HepG2 (cell line): ENCODE data around the gene TELO2. TPM values are rescaled to one million over a fixed set of nuclear protein-coding genes. Genes with fewer than 3 reads are reported as not detected.

Source experiments
- ATAC-seq: fragments of 200-7000 bp; cut with Tn5 transposase; 3 replicates; pipeline ENCODE4 v1.9.1; 2020; ENCODE audit warnings: mild to moderate bottlenecking, moderate library complexity
- BruUV-seq: library from RNA; stranded (reverse); fragments of 400-500 nt; replicated peaks from 2 replicates; lab custom pipeline; 2021; lab: Mats Ljungman, UMichigan
- CTCF ChIA-PET: fragments of 300-600 bp; formaldehyde crosslinking; extraction: SDS; loops from one replicate; lab custom pipeline; 2021; ENCODE audit warnings: low total read pairs, inconsistent platforms, low intra/inter-chr PET ratio; lab: Yijun Ruan, JAX
- POLR2A ChIA-PET: fragments of 350-600 bp; sonication (Branson Sonifier 250); formaldehyde crosslinking; loops from one replicate; lab custom pipeline; 2020; ENCODE audit warnings: antibody characterized with exemption, inconsistent platforms; lab: Yijun Ruan, JAX
- DNase-seq: peaks from one replicate; pipeline ENCODE4 v3.0.0-alpha.2; 2015; ENCODE audit warnings: low spot score
- FAIRE-seq: peaks from 3 replicates; lab custom pipeline; 2011; peaks lifted over from hg19 to GRCh38; lab: Jason Lieb, UNC
- H2AFZ ChIP-seq: one replicate; pipeline ENCODE4 v1.6.1; 2011; ENCODE audit warnings: low read length, inconsistent platforms
- H3K27ac ChIP-seq: fragments of 300-600 bp; 3 replicates; pipeline ENCODE4 v1.8.0; 2011; ENCODE audit warnings: mixed run types, mild to moderate bottlenecking, mixed read lengths, low read length, inconsistent platforms; ENCODE audit not compliant: insufficient read depth; ENCODE audit errors: extremely low read length
- H3K27me3 ChIP-seq, 2 experiments: fragments of 200-600 bp in 1 of 2; 2 replicates in 1 of 2; 3 replicates in 1 of 2; pipeline versions ENCODE4 v1.6.0 to v1.8.0; 2011; ENCODE audit warnings: low read length in 2 of 2, mild to moderate bottlenecking in 2 of 2, moderate library complexity in 2 of 2, inconsistent platforms in 1 of 2; ENCODE audit not compliant: insufficient read depth in 2 of 2, control insufficient read depth in 1 of 2
- H3K36me3 ChIP-seq, 2 experiments: fragments of 200-600 bp in 1 of 2; replicated peaks in 1 of 2; 2 replicates in 1 of 2; 3 replicates in 1 of 2; pipeline versions ENCODE4 v1.5.1 to v1.8.0; 2011; ENCODE audit warnings: low read length in 2 of 2, inconsistent platforms in 1 of 2; ENCODE audit not compliant: insufficient read depth in 2 of 2, control insufficient read depth in 1 of 2
- H3K4me1 ChIP-seq: 2 replicates; pipeline ENCODE4 v1.5.1; 2012; ENCODE audit warnings: low read length, inconsistent platforms; ENCODE audit not compliant: insufficient read depth
- H3K4me2 ChIP-seq: 2 replicates; pipeline ENCODE4 v1.6.0; 2011; ENCODE audit warnings: low read depth, low read length, inconsistent platforms
- H3K4me3 ChIP-seq, 3 experiments: fragments of 200-600 bp in 1 of 3; sonication (generic), shearing (Covaris generic) in 1 of 3; replicated peaks in 1 of 3; 2 replicates each; pipeline ENCODE4 v1.5.1; 2011 to 2016; ENCODE audit warnings: low read length in 3 of 3, inconsistent platforms in 2 of 3, low read depth in 2 of 3, mild to moderate bottlenecking in 2 of 3, control low read depth in 1 of 3, mixed read lengths in 1 of 3; ENCODE audit not compliant: insufficient read depth in 1 of 3
- H3K79me2 ChIP-seq: one replicate; pipeline ENCODE4 v1.6.1; 2011; ENCODE audit warnings: low read length, inconsistent platforms; ENCODE audit not compliant: insufficient read depth
- H3K9ac ChIP-seq: 2 replicates; pipeline ENCODE4 v1.6.0; 2011; ENCODE audit warnings: mild to moderate bottlenecking, low read depth, low read length, inconsistent platforms; ENCODE audit not compliant: insufficient read depth
- H3K9me3 ChIP-seq: 2 replicates; pipeline ENCODE4 v1.5.1; 2012; ENCODE audit warnings: mild to moderate bottlenecking, low read length
- H4K20me1 ChIP-seq: 2 replicates; pipeline ENCODE4 v1.6.0; 2011; ENCODE audit warnings: inconsistent platforms, mild to moderate bottlenecking, low read length, moderate library complexity; ENCODE audit not compliant: insufficient read depth
- AGO2 ChIP-seq: fragments of 200-400 bp; formaldehyde crosslinking; optimal IDR thresholded peaks from 2 replicates; pipeline ENCODE3; 2017; ENCODE audit warnings: mild to moderate bottlenecking, low read depth, low read length, moderate library complexity
- DNMT3B ChIP-seq: conservative IDR thresholded peaks from 2 replicates; pipeline ENCODE4 v1.6.1; 2016; ENCODE audit warnings: missing biosample characterization, control low read depth
- ZBTB33 ChIP-seq: sonication (generic); formaldehyde crosslinking; IDR thresholded peaks from 2 replicates; pipeline ENCODE4 v1.4.0; 2020; ENCODE audit warnings: missing genetic modification reagents
- WGBS: methylation state at CpG from one replicate; pipeline ENCODE4 v1.1.6; 2017; ENCODE audit warnings: low lambda C conversion rate; 5-methylcytosine and 5-hydroxymethylcytosine counted together
- in situ Hi-C: cut with HindIII; loops from 2 replicates; pipeline ENCODE4 v1.10.0; 2017; ENCODE audit warnings: low pct_unique_long_range_greater_than_20kb; ENCODE audit not compliant: extremely low pct_ligation_motif_present
- intact Hi-C: fragments of 100-400 bp; cut with micrococcal nuclease; formaldehyde crosslinking; loops from one replicate; pipeline ENCODE4 v1.10.0; 2022; ENCODE audit not compliant: unreplicated experiment
- polyA plus RNA-seq, 8 experiments: library from polyadenylated mRNA; depleted of rRNA in 3 of 8; stranded (reverse) in 7 of 8; unstranded in 1 of 8; fragments of >200 nt; fragmentation: Illumina TruSeq in 4 of 8; extraction: Trizol in 4 of 8; gene quantifications; 2 replicates each; pipeline versions ENCODE4 v1.2.1 to v1.2.3, GENCODE V29; 2011 to 2016; ENCODE audit warnings: low read depth in 4 of 8, missing spikeins in 1 of 8, mixed read lengths in 1 of 8; ENCODE audit not compliant: insufficient read depth in 1 of 8
- total RNA-seq, 5 experiments: library from RNA; depleted of rRNA; stranded (reverse); fragments of >200 nt; fragmentation: Illumina TruSeq; extraction: Trizol; gene quantifications; 2 replicates each; pipeline ENCODE4 v1.2.3, GENCODE V29; 2016; ENCODE audit warnings: low read depth in 1 of 5
- TF ChIP-seq, protein P1 (sequence below): sonication (generic); formaldehyde crosslinking; IDR thresholded peaks from 2 replicates; pipeline ENCODE4 v1.8.1; 2022; ENCODE audit warnings: mild to moderate bottlenecking, missing genetic modification reagents

The TELO2 gene
- total and polyA plus RNA-seq, 2 of the 13 experiments (the other 11 are each of a cell fraction or from before 2014, with no cell fraction given): 10.1 to 17.9 TPM

DNA sequence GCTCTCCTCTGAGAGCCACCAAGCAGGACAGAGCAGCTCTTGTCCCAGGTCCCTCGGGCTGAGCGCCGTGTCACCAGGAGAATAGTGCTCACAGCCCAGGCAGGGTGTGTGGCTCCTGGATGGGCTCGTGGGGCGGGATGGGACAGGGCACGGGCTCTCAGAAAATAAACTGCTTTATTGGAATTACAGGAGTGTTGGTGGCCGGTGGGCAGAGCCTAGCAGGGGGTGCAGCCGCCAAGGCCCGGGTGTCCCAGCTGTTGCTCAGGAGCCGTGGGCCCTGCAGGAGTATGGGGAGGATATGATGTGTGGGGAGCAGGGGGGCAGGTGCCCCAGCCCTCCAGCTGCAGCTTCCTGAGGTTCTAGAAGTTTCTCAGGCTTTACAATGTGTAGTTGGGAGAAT lies 17.1 kb downstream of the TELO2 start (continued):
- TF ChIP-seq, protein P1, sequence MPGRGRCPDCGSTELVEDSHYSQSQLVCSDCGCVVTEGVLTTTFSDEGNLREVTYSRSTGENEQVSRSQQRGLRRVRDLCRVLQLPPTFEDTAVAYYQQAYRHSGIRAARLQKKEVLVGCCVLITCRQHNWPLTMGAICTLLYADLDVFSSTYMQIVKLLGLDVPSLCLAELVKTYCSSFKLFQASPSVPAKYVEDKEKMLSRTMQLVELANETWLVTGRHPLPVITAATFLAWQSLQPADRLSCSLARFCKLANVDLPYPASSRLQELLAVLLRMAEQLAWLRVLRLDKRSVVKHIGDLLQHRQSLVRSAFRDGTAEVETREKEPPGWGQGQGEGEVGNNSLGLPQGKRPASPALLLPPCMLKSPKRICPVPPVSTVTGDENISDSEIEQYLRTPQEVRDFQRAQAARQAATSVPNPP: no peak

DNA sequence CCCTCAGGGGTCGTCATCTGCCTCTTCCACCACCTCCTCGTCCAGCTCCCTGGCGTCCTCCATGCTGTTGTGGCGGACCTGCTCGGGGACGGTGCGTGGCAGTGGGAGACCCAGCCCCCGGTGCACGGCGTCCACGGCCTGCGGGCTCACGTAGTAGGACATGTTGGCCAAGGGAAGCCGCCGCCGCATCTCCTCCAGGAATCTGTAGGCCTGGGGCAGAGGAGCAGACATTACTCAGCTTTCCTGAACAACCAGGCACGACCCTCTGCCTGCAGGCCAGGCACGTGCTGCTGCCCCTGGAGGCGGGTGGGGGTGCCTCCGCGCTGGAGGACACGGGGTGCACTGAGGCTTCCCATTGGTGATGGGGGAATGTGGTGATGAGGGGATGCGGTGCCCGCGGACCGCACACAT lies 17.8 kb downstream of the TELO2 start:
- Histone ChIP-seq H3K36me3 (peaks cover 4 to 6% of the 10 kb centered on the region in 2 experiments; a peak in 2 of 5 replicates), H3K79me2 (no peaks in the 10 kb centered on the region), H3K4me3 (no peak overlapping the region), H3K27ac (no peak overlapping the region), H3K9ac (no peak overlapping the region), H3K9me3 (no peaks in the 10 kb centered on the region), H3K4me2 (no peak overlapping the region), H2AFZ (no peak overlapping the region), H3K4me1 (no peaks in the 10 kb centered on the region), H3K27me3 (no peaks in the 10 kb centered on the region), H4K20me1 (no peaks in the 10 kb centered on the region)
- no peak for FAIRE-seq
- DNase-seq: no peak
- ChIA-PET CTCF (no interaction called here), POLR2A (no interaction called here)
- intact Hi-C loops (no loop called here), in situ Hi-C loops (no loop called here)
- TF ChIP-seq DNMT3B (CRISPR knock-in tag) (no peak), AGO2 (peak; percentile 54), ZBTB33 (CRISPR knock-in tag) (peak; percentile 64; the same call in 1 of the 2 replicates)
- WGBS: 95% methylated on average over 21 of the region's 26 CpGs
- ATAC-seq: peak; percentile 10; the same call in 1 of the 3 replicates
- no TSS peak for BruUV-seq
